ENCODE measurements around the gene DSCAM. TPM values are rescaled to one million over a fixed set of nuclear protein-coding genes. Genes with fewer than 3 reads are reported as not detected.

Gene DSCAM
- total RNA-seq, 1 experiment from 2014 or later, result 0.13 TPM

DNA sequence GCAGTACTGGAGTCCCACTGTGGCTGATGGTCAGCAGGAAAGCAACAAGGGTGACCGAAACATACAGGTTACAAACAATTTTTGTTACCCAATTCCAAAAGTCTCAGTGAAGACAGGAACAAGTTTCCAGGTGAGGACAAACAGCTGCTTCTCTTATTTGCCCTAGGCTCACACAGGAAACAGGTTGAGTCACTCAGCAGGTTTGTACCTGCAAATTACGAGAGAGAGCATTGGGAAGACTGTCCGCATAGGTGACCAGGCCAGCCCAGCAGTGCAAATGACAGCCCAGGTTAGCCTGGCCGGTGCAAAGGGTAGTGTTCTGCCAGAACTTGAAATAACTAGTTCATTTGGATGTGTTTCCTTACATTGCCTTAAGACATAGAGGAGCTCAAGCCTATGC, 40.0 kb upstream of the DSCAM start:
- ChIA-PET POLR2A (no interaction called here), CTCF (interaction anchor here (0.9 kb wide), 1 partner anchor 40 kb away, joined by 3 read pairs; the partner anchor contains the start of gene DSCAM)
- DNase-seq (ENCODE audit: low spot score), result no peak
- H3K4me1 Mint-ChIP-seq, result no peaks in the 10 kb centered on the region
- no peak for ATAC-seq
- no peaks in the 10 kb centered on the region for H3K36me3 Mint-ChIP-seq
- TF ChIP-seq, protein P1, sequence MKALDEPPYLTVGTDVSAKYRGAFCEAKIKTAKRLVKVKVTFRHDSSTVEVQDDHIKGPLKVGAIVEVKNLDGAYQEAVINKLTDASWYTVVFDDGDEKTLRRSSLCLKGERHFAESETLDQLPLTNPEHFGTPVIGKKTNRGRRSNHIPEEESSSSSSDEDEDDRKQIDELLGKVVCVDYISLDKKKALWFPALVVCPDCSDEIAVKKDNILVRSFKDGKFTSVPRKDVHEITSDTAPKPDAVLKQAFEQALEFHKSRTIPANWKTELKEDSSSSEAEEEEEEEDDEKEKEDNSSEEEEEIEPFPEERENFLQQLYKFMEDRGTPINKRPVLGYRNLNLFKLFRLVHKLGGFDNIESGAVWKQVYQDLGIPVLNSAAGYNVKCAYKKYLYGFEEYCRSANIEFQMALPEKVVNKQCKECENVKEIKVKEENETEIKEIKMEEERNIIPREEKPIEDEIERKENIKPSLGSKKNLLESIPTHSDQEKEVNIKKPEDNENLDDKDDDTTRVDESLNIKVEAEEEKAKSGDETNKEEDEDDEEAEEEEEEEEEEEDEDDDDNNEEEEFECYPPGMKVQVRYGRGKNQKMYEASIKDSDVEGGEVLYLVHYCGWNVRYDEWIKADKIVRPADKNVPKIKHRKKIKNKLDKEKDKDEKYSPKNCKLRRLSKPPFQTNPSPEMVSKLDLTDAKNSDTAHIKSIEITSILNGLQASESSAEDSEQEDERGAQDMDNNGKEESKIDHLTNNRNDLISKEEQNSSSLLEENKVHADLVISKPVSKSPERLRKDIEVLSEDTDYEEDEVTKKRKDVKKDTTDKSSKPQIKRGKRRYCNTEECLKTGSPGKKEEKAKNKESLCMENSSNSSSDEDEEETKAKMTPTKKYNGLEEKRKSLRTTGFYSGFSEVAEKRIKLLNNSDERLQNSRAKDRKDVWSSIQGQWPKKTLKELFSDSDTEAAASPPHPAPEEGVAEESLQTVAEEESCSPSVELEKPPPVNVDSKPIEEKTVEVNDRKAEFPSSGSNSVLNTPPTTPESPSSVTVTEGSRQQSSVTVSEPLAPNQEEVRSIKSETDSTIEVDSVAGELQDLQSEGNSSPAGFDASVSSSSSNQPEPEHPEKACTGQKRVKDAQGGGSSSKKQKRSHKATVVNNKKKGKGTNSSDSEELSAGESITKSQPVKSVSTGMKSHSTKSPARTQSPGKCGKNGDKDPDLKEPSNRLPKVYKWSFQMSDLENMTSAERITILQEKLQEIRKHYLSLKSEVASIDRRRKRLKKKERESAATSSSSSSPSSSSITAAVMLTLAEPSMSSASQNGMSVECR (CRISPR knock-in tag; IDR thresholded peaks at IDR 0.05; ENCODE audit: borderline replicate concordance), result no peak
- TF ChIP-seq ZNF423 (CRISPR knock-in tag; IDR thresholded peaks at IDR 0.05), result no peak
- TF ChIP-seq OVOL2 (CRISPR knock-in tag; IDR thresholded peaks at IDR 0.05; ENCODE audit: borderline replicate concordance), result no peak
- no peak for TF ChIP-seq ZNF512 (CRISPR knock-in tag; IDR thresholded peaks at IDR 0.05; ENCODE audit: borderline replicate concordance)
- no peak for TF ChIP-seq ZBTB21 (CRISPR knock-in tag; IDR thresholded peaks at IDR 0.05; ENCODE audit: borderline replicate concordance)
- no peak for TF ChIP-seq ZNF232 (CRISPR knock-in tag; IDR thresholded peaks at IDR 0.05)
- TF ChIP-seq MAX (CRISPR knock-in tag; IDR thresholded peaks at IDR 0.05), result no peak
- TF ChIP-seq ZNF263 (CRISPR knock-in tag; IDR thresholded peaks at IDR 0.05; ENCODE audit: low read depth), result no peak
- no peak for TF ChIP-seq SMAD3 (CRISPR knock-in tag; IDR thresholded peaks at IDR 0.05; ENCODE audit: borderline replicate concordance)
- TF ChIP-seq, protein P2, sequence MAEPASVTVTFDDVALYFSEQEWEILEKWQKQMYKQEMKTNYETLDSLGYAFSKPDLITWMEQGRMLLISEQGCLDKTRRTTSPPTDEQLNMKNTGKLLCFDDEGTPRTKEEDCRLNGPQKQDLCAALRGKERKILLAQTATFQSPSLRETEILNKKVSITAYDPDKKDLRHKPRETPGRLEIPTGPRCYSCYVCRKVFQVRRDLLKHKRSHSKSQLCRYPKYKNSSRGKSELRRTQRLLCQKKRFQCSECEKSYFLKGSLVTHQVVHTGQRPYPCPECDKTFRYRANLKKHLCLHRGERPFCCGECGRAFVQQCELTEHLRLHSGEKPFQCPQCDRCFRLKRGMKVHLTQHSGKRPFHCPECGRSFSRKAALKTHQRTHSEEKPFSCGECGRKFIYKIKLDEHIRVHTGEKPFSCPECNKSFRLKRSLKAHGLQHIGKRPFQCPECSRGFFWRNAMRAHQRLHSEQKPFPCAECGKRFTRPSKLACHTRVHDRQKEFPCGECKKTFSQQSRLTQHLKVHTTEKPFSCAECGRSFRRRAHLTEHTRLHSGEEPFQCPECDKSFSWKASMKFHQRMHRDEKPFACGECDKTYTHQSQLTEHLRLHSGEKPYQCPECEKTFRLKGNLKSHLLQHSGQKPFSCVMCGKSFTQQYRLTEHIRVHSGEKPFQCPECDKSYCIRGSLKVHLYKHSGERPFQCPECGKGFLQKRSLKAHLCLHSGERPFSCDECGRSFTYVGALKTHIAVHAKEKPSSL (CRISPR knock-in tag; conservative IDR thresholded peaks at IDR 0.05), result no peak
- TF ChIP-seq FOXP1 (CRISPR knock-in tag; IDR thresholded peaks at IDR 0.05; ENCODE audit: borderline replicate concordance), result no peak
- TF ChIP-seq, protein P3, sequence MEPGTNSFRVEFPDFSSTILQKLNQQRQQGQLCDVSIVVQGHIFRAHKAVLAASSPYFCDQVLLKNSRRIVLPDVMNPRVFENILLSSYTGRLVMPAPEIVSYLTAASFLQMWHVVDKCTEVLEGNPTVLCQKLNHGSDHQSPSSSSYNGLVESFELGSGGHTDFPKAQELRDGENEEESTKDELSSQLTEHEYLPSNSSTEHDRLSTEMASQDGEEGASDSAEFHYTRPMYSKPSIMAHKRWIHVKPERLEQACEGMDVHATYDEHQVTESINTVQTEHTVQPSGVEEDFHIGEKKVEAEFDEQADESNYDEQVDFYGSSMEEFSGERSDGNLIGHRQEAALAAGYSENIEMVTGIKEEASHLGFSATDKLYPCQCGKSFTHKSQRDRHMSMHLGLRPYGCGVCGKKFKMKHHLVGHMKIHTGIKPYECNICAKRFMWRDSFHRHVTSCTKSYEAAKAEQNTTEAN (CRISPR knock-in tag; IDR thresholded peaks at IDR 0.05), result no peak
- no peak overlapping the region for H3K4me3 Mint-ChIP-seq
- H3K9me3 Mint-ChIP-seq, result peaks cover 3% of the 10 kb centered on the region; the same call in 1 of the 2 replicates
- H3K27ac Mint-ChIP-seq, result no peak overlapping the region
- no peaks in the 10 kb centered on the region for H3K27me3 Mint-ChIP-seq (ENCODE audit: low read depth)

GRCh38 chr21:40886006-40886405, 39.0 kb upstream of the DSCAM start:
- H3K36me3 Mint-ChIP-seq, result no peaks in the 10 kb centered on the region
- no peak overlapping the region for H3K4me3 Mint-ChIP-seq
- ChIA-PET CTCF (no interaction called here), POLR2A (no interaction called here)
- H3K9me3 Mint-ChIP-seq, result peaks cover 3% of the 10 kb centered on the region; the same call in 1 of the 2 replicates
- DNase-seq (ENCODE audit: low spot score) (no peak), ATAC-seq (no peak)
- H3K4me1 Mint-ChIP-seq, result no peaks in the 10 kb centered on the region
- H3K27me3 Mint-ChIP-seq (ENCODE audit: low read depth), result no peaks in the 10 kb centered on the region
- H3K27ac Mint-ChIP-seq, result no peak overlapping the region
- TF ChIP-seq ZNF317 (CRISPR knock-in tag; IDR thresholded peaks at IDR 0.05; ENCODE audit: borderline replicate concordance, low read depth), result no peak
- no peak for TF ChIP-seq ZSCAN18 (CRISPR knock-in tag; IDR thresholded peaks at IDR 0.05)
- no peak for TF ChIP-seq ZNF263 (CRISPR knock-in tag; IDR thresholded peaks at IDR 0.05; ENCODE audit: low read depth)
